Measurements from ENCODE around the gene LMTK2. TPM values are rescaled to one million over a fixed set of nuclear protein-coding genes. Genes with fewer than 3 reads are reported as not detected.
A peak's percentile ranks its signal among the peaks of the same experiment; 100 is the strongest.
"Not testable (repeated sequence)": the region's sequence is repeated elsewhere in the genome, so short reads cannot be mapped to it uniquely, and the experiment has no call there.

Gene LMTK2
- total RNA-seq, 1 experiment from 2014 or later, result 10.9 TPM

- no peak for DNase-seq (ENCODE audit: low read depth)
Observed at GRCh38 chr7:98105942-98106544, 619 bp upstream of the LMTK2 start.

DNA sequence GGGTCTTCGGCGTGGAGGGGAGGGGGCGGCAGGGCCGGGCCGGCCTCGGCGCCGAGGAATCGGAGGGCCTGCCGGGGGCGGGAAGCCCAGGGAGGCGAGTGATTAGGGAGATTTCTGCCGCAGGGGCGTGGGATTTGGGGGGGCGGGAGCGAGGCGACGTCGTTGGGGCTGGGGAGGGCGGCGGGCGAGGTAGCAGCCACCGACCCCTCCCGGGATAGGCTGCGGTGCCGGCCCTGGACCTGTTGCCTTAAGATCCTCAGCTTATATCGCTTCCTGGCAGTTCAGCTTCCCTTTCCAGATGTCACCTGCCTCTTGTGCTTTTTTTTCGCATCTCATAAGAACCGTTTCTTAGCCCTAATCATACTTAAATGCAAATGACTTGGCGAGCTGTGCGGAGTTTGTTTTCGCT, 655 bp downstream of the LMTK2 start:
- peak; percentile 29 for DNase-seq (ENCODE audit: low read depth)

DNA sequence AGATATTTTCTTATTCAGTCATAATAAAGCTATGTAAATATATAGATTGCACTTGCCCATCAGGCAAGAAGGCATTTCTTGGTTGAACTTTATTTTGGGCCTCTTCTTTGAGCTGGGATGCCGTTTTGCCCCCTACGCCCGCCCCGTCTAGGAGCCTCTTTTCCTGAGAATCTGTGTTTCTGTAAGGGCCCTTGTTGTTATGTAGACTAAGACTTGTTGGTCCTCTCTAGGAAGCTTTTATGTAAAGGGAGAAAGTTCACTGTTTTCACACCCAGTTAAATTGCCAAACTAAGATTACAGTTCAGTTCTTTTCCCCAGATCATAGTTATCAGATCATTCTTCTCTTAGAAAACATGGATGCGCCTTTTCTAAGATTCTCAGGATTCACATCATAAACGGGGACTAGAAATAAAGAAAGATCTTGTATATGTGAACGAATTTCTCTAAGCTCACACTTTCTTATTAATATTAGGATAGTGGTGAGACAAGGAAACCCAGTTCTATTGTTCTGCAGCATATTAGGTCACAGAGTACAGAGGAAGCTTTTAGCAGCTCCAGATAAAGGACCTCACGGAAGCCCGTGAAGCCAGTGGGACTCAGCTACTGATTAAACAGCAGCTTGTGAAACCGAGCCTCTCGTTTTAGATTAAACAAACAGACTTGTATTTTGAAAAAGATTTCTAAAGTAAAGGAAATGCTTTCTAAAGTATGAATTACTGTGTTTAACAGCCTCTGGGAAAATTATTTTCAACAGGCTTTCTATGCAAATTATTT, 3.8 kb downstream of the LMTK2 start:
- no peak for DNase-seq (ENCODE audit: low read depth)

DNA sequence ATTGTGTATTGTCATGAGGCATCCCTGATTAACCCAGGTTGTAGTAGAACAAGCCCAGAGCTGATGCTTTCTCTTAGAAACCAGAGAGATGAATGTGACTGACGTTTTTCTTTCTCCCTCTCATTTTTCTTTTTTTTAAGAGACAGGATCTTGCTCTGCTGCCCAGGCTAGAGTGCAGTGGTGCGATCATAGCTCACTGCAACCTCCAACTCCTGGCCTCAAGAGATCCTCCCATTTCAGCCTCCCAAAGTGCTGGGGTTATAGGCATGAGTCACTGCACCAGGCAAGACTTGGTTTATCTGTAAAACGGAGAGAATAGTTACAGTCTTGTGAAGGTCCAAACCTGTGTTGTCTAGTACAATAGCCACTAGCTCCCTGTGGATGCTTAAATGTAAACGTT, 5.4 kb downstream of the LMTK2 start:
- no peak for DNase-seq (ENCODE audit: low read depth)

- DNase-seq (ENCODE audit: low read depth), result no peak
Observed at GRCh38 chr7:98115746-98116525, 9.3 kb downstream of the LMTK2 start.

GRCh38 chr7:98116656-98117461, 10.2 kb downstream of the LMTK2 start:
- DNase-seq (ENCODE audit: low read depth), result peak; percentile 70

DNA sequence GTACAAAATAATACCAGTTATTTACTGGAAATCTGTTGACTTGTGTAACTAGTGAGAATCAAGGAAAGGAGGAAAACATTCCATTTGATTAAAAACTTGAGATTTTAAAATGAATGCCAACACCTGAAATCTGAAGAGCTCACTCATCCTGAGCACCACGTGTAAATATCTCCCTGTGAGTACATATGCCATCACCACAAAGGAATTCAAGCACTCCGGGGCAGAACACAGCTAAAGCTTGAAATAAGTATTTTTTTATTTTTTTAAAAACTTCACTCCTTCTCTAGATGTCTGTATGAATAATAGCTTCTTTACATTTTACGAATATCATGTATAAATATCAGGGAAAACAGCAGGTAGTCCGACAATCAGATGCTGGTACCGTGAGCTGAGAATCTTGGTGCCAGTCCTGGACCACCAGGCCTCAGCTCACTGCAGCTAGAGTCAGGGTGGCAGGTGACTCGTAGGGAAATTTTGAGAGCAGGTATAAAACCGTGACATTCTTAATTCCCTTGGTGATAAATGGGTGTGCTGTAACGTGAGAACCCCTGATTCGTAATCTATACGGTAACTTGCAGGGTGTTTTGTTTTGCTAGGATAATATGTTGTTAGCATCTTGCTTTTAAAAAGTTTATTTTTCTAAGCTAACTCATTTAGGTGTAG, 12.7 kb downstream of the LMTK2 start:
- DNase-seq (ENCODE audit: low read depth), result peak; percentile 85

GRCh38 chr7:98120559-98120958, 13.9 kb downstream of the LMTK2 start:
- DNase-seq (ENCODE audit: low read depth), result no peak

DNA sequence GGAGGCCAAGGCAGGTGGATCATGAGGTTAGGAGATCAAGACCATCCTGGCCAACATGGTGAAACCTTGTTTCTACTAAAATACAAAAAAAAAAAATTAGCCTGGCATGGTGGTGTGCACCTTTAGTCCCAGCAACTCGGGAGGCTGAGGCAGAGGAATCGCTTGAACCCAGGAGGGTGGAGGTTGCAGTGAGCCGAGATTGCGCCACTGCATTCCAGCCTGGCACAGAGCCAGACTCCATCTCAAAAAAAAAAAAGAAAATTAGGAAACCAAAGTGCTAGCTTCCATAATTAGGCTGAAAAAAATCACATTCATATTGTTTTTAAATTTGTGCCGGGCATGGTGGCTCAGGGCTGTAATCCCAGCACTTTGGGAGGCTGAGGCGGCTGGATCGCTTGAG, 14.7 kb downstream of the LMTK2 start:
- DNase-seq (ENCODE audit: low read depth), result not testable (repeated sequence)

GRCh38 chr7:98123365-98123696, 16.7 kb downstream of the LMTK2 start:
- DNase-seq (ENCODE audit: low read depth), result no peak

DNA sequence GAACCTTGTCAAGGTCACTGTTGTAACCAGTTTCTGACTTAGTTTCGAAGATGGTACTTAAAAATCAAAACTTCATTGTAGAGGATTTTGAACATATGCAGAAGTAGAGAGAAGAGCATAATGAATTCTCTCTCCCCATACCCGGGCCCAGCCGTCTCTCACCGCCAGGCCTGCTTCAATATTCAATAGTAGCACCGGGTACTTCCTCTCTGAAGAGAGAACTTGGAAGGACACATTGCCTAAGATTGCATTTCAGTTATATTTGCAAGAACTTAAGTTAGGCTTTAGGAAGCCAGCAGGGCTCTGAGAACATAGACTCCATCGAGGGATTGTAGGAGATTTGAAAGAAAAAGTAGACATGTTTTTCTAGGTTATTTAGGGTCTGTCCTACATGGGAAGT, 19.1 kb downstream of the LMTK2 start:
- no peak for DNase-seq (ENCODE audit: low read depth)

DNA sequence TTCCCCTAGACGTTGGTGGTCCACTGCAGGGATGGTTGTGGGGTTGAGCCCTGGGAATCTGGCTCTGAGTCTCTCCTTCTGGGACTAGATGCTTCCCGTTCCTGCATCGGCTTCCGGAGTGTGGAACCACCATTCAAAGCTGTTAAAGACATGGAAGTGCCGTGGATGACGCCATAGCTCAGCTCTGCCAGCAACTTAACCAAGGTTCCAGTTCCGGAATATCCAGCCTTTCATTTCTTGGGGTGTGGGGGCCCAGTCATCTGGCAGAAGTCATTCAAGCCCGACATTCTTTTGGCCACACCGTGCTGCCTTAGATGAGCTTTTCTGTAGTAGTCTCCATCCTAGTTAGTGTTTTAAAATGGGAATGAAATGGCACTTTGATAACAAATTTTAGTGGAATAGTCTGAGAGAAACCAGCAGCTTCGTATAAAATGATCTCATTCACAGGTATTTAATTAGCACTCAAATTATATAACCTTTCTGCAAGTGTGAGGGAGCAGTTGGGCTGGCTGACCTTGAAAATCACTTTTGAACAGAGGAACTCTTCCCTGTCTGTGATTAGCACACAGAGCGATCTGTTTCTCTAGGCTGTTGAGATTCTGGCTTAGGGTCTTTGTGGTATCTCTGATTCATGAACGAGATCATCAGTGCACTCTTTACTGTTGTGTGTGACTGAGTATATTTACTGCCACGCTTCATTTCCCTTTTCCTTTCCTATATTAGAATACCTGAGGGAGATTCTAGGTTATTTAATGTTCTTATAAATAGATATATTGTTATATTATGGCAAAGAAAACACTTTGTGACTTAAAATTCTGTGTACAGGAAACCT, 19.9 kb downstream of the LMTK2 start:
- peak; percentile 16 for DNase-seq (ENCODE audit: low read depth)

GRCh38 chr7:98128346-98128745, 21.7 kb downstream of the LMTK2 start:
- DNase-seq (ENCODE audit: low read depth), result no peak

GRCh38 chr7:98130959-98131358, 24.3 kb downstream of the LMTK2 start:
- no peak for DNase-seq (ENCODE audit: low read depth)

DNA sequence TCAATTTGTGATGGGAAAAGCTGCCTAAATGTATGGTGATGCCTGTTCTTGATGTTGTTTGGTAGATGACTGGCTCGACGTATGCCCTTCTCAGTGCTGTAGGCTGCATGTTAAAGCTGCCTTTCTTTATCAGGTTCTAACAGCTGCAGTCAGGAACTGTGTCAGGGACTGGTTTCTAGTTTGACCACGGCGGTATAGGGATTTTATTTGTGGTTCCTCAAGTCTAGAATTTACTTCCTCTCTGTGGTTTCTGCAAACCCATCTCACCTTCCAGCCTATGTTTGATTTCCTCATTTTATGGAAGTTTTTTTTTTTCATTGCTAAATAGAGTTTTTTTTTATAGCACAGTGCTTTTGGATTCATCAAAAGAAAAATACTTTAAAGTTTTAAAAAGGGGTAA, 26.5 kb downstream of the LMTK2 start:
- peak; percentile 74 for DNase-seq (ENCODE audit: low read depth)

DNA sequence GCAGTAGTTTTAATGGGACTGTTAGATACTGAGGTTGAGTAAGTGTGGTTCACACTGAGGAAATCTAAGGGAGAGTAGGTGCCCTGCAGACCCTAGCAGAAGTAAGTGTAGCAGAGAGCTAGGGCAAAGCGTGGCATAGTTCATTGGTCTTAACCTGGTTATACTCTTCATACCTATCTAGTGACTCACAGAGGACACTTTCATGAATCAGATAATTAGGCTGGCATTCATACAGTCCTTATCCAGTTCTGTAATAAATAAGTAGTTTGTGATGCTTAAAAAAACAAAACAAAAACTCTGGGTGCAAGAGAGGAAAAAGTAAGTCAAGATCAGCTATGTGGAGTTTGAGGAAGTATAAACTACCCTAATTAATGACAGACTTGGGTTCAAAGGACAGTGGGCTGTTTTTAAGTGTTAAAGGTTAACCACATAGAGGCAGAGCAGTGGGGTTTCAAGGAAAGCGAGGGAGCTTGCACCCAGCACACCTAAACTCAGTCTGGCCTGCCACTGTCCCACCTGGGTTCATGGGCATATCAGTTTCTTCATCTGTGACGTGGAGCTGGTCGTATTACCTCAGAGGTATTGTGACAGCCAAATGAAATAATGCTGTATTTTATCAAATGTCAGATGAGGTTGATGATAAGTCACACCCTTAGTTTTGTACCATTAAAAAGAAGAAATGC, 27.1 kb downstream of the LMTK2 start:
- DNase-seq (ENCODE audit: low read depth), result peak; percentile 92

DNA sequence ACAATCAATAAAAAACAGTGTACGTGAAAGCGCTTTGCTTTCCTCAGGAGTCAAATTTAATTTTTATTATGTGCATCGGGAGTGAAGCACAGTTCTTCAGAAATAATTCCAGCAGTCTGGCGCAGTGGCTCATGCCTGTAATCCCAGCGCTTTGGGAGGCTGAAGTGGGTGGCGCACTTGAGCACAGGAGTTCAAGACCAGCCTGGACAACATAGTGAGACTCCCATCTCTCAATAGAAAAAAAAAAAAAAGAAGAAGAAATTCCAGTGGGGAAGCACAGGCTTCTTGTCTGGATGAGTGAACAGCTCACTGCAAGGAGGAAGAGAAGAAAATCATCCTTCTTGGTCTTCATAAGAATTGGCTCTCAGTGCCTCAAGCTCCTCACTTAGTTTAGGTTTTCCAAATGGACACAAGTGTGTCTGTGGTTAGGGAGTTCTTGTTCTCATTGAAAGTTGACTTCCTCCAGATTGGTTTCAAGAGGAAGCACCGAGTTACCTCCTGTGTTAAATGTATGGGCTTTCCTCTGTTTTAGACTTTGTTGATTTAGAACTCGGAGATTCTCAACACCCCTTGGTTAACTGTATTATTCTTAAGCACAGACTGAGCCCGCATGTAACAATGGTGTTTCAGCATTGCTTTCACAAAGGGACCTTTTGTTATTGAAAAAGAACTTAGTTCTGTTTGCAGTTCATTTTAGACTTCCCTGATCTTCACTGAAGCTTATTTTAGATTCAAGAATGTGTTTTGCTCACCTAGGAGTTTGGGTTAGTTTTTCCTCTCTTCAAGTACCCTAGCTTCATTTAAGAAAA, 28.0 kb downstream of the LMTK2 start:
- DNase-seq (ENCODE audit: low read depth), result no peak

GRCh38 chr7:98135984-98136383, 29.3 kb downstream of the LMTK2 start:
- DNase-seq (ENCODE audit: low read depth), result no peak

DNA sequence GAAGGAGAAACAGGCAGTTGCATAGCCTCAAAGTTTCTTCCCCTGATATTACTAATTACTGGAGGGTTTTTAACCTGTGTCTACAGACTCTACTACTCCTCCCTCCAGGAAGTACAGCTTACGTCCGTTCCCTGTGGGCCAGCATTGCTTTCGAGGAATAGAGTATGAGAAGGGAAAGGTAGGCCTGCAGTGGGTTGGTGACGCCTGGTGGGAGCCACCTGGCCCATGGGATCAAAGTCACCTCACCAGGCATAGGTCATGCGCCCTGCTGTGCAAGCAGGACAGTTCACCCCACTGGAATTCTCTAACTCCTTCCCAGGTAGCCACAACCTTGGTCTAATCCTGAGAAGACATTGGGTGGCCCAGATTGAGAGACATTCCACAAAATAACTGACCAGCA, 29.8 kb downstream of the LMTK2 start:
- DNase-seq (ENCODE audit: low read depth), result no peak

Measured in M059J (cell line).